Duodenal mucosa (tissue), 2 donors: ENCODE measurements around the gene EBF4.
"Not testable (repeated sequence)": the region's sequence is repeated elsewhere in the genome, so short reads cannot be mapped to it uniquely, and the experiment has no call there.

ENCODE experiments used
- H3K27ac ChIP-seq: one replicate; pipeline ENCODE4 v1.7.0; 2013; ENCODE audit warnings: low read depth, low read length
- H3K27me3 ChIP-seq, 2 donors: one replicate each; pipeline ENCODE4 v1.7.0; 2013; ENCODE audit warnings: low read length in 2 of 2, control low read depth in 1 of 2; ENCODE audit not compliant: insufficient read depth in 2 of 2, control insufficient read depth in 1 of 2
- H3K36me3 ChIP-seq, 2 donors: one replicate each; pipeline ENCODE4 v1.7.0; 2013; ENCODE audit warnings: low read length in 2 of 2, control low read depth in 1 of 2; ENCODE audit not compliant: insufficient read depth in 2 of 2, control insufficient read depth in 1 of 2
- H3K4me1 ChIP-seq, 2 donors: one replicate each; pipeline ENCODE4 v1.7.0; 2013; ENCODE audit warnings: low read length in 2 of 2, control low read depth in 1 of 2; ENCODE audit not compliant: insufficient read depth in 2 of 2, control insufficient read depth in 1 of 2
- H3K4me3 ChIP-seq, 2 donors: one replicate each; pipeline ENCODE4 v1.7.0; 2013; ENCODE audit warnings: low read length in 2 of 2, low read depth in 1 of 2
- H3K9ac ChIP-seq, 2 donors: one replicate each; pipeline ENCODE4 v1.7.0; 2013; ENCODE audit warnings: low read length in 2 of 2, low read depth in 1 of 2
- H3K9me3 ChIP-seq, 2 donors: one replicate each; pipeline ENCODE4 v1.7.0; 2013; ENCODE audit warnings: low read length in 2 of 2, control low read depth in 1 of 2; ENCODE audit not compliant: control insufficient read depth in 1 of 2

EBF4 gene

GRCh38 chr20:2693286-2694007 lies 867 bp downstream of the EBF4 start:
- Histone ChIP-seq H3K4me1 (peaks cover 3% of the 10 kb centered on the region in 2 donors), H3K27me3 (peaks cover 26 to 49% of the 10 kb centered on the region in 2 donors), H3K27ac (no peak overlapping the region)

GRCh38 chr20:2694008-2694471 lies 1.5 kb downstream of the EBF4 start:
- no peaks in the 10 kb centered on the region for H3K36me3 ChIP-seq
- no peak overlapping the region for H3K9ac ChIP-seq
- H3K9me3 ChIP-seq, result no peaks in the 10 kb centered on the region
- no peak overlapping the region for H3K4me3 ChIP-seq
- peaks cover 3% of the 10 kb centered on the region in 2 donors for H3K4me1 ChIP-seq
- no peak overlapping the region for H3K27ac ChIP-seq
- H3K27me3 ChIP-seq, result peaks cover 26 to 52% of the 10 kb centered on the region in 2 donors

More at GRCh38 chr20:2693286-2694007, 867 bp downstream of the EBF4 start:
- no peaks in the 10 kb centered on the region for H3K36me3 ChIP-seq
- H3K9ac ChIP-seq, result no peak overlapping the region
- H3K4me3 ChIP-seq, result no peak overlapping the region
- H3K9me3 ChIP-seq, result no peaks in the 10 kb centered on the region

GRCh38 chr20:2694519-2694918 lies 1.9 kb downstream of the EBF4 start:
- Histone ChIP-seq H3K27me3 (peaks cover 22 to 51% of the 10 kb centered on the region in 2 donors), H3K27ac (no peak overlapping the region), H3K9me3 (no peaks in the 10 kb centered on the region), H3K4me3 (no peak overlapping the region), H3K4me1 (peaks cover 3% of the 10 kb centered on the region in 2 donors), H3K9ac (no peak overlapping the region), H3K36me3 (no peaks in the 10 kb centered on the region)

GRCh38 chr20:2695206-2695983 lies 2.8 kb downstream of the EBF4 start:
- Histone ChIP-seq H3K9me3 (no peaks in the 10 kb centered on the region), H3K27me3 (peaks cover 22 to 50% of the 10 kb centered on the region in 2 donors), H3K27ac (no peak overlapping the region), H3K4me3 (no peak overlapping the region), H3K9ac (no peak overlapping the region), H3K36me3 (no peaks in the 10 kb centered on the region), H3K4me1 (peaks cover 3% of the 10 kb centered on the region in 2 donors)

GRCh38 chr20:2695984-2696525 lies 3.5 kb downstream of the EBF4 start:
- H3K27me3 ChIP-seq, result peaks cover 22 to 43% of the 10 kb centered on the region in 2 donors
- H3K4me1 ChIP-seq, H3K4me3 ChIP-seq, H3K36me3 ChIP-seq, H3K27ac ChIP-seq, H3K9ac ChIP-seq, H3K9me3 ChIP-seq: not testable (repeated sequence)

- H3K4me3 ChIP-seq, result no peak overlapping the region
Measured at GRCh38 chr20:2696646-2697045, 4.1 kb downstream of the EBF4 start.

GRCh38 chr20:2697768-2698167 lies 5.2 kb downstream of the EBF4 start:
- peaks cover 22 to 33% of the 10 kb centered on the region in 2 donors for H3K27me3 ChIP-seq
- no peak overlapping the region for H3K27ac ChIP-seq
- H3K4me1 ChIP-seq, result no peaks in the 10 kb centered on the region
- H3K9ac ChIP-seq, result no peak overlapping the region
- H3K36me3 ChIP-seq, result no peaks in the 10 kb centered on the region
- H3K9me3 ChIP-seq, result no peaks in the 10 kb centered on the region
- H3K4me3 ChIP-seq, result no peak overlapping the region

More at GRCh38 chr20:2696646-2697045, 4.1 kb downstream of the EBF4 start:
- Histone ChIP-seq H3K9me3 (no peaks in the 10 kb centered on the region), H3K9ac (no peak overlapping the region), H3K36me3 (no peaks in the 10 kb centered on the region), H3K27ac (no peak overlapping the region), H3K4me1 (peaks cover 2 to 3% of the 10 kb centered on the region in 2 donors), H3K27me3 (peaks cover 22 to 38% of the 10 kb centered on the region in 2 donors)

GRCh38 chr20:2698186-2698817 lies 5.7 kb downstream of the EBF4 start:
- H3K27ac ChIP-seq, result no peak overlapping the region
- no peak overlapping the region for H3K4me3 ChIP-seq
- no peaks in the 10 kb centered on the region for H3K36me3 ChIP-seq
- peaks cover 22 to 33% of the 10 kb centered on the region in 2 donors for H3K27me3 ChIP-seq
- H3K4me1 ChIP-seq, result no peaks in the 10 kb centered on the region
- H3K9ac ChIP-seq, result no peak overlapping the region
- H3K9me3 ChIP-seq, result no peaks in the 10 kb centered on the region

GRCh38 chr20:2698912-2699311 lies 6.3 kb downstream of the EBF4 start:
- Histone ChIP-seq H3K27me3 (peaks cover 16 to 32% of the 10 kb centered on the region in 2 donors), H3K4me3 (no peak overlapping the region), H3K9ac (no peak overlapping the region), H3K36me3 (no peaks in the 10 kb centered on the region), H3K4me1 (no peaks in the 10 kb centered on the region), H3K27ac (no peak overlapping the region), H3K9me3 (no peaks in the 10 kb centered on the region)
